ENCODE data around the gene KIF18B. TPM values are rescaled to one million over a fixed set of nuclear protein-coding genes. Genes with fewer than 3 reads are reported as not detected.
A peak's percentile ranks its signal among the peaks of the same experiment; 100 is the strongest.

Gene KIF18B
- total and polyA plus RNA-seq, 2 of the 13 experiments (the other 11 are each of a cell fraction or from before 2014, with no cell fraction given), result 15.2 to 15.3 TPM

GRCh38 chr17:44956998-44957981, 9.7 kb upstream of the KIF18B start (continued):
- TF ChIP-seq, protein P1, sequence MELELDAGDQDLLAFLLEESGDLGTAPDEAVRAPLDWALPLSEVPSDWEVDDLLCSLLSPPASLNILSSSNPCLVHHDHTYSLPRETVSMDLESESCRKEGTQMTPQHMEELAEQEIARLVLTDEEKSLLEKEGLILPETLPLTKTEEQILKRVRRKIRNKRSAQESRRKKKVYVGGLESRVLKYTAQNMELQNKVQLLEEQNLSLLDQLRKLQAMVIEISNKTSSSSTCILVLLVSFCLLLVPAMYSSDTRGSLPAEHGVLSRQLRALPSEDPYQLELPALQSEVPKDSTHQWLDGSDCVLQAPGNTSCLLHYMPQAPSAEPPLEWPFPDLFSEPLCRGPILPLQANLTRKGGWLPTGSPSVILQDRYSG (CRISPR knock-in tag; IDR thresholded peaks at IDR 0.05), result no peak
- peak; percentile 52; the same call in 1 of the 2 replicates for TF ChIP-seq NR2C2 (CRISPR knock-in tag; IDR thresholded peaks at IDR 0.05; ENCODE audit: borderline replicate concordance)
- TF ChIP-seq, protein P2, sequence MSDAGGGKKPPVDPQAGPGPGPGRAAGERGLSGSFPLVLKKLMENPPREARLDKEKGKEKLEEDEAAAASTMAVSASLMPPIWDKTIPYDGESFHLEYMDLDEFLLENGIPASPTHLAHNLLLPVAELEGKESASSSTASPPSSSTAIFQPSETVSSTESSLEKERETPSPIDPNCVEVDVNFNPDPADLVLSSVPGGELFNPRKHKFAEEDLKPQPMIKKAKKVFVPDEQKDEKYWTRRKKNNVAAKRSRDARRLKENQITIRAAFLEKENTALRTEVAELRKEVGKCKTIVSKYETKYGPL (CRISPR knock-in tag; IDR thresholded peaks at IDR 0.05), result no peak
- TF ChIP-seq ZNF747 (CRISPR knock-in tag; IDR thresholded peaks at IDR 0.05; ENCODE audit: borderline replicate concordance), result no peak
- TF ChIP-seq WIZ (CRISPR knock-in tag; IDR thresholded peaks at IDR 0.05), result no peak
- TF ChIP-seq, protein P3, sequence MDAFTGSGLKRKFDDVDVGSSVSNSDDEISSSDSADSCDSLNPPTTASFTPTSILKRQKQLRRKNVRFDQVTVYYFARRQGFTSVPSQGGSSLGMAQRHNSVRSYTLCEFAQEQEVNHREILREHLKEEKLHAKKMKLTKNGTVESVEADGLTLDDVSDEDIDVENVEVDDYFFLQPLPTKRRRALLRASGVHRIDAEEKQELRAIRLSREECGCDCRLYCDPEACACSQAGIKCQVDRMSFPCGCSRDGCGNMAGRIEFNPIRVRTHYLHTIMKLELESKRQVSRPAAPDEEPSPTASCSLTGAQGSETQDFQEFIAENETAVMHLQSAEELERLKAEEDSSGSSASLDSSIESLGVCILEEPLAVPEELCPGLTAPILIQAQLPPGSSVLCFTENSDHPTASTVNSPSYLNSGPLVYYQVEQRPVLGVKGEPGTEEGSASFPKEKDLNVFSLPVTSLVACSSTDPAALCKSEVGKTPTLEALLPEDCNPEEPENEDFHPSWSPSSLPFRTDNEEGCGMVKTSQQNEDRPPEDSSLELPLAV (CRISPR knock-in tag; conservative IDR thresholded peaks at IDR 0.05; ENCODE audit: low read depth), result no peak
- no peak for TF ChIP-seq TBL1XR1 (IDR thresholded peaks at IDR 0.05; ENCODE audit: borderline replicate concordance, low read length, partially characterized antibody)
- no peak for TF ChIP-seq TEAD3 (CRISPR knock-in tag; optimal IDR thresholded peaks at IDR 0.05; ENCODE audit: borderline replicate concordance)
- no peak for TF ChIP-seq GZF1 (CRISPR knock-in tag; IDR thresholded peaks at IDR 0.05)
- 0 out of 2 replicates have a peak, but pooled peaks have one; percentile 19 for TF ChIP-seq ZMYM4 (CRISPR knock-in tag; IDR thresholded peaks at IDR 0.05)
- no peak for TF ChIP-seq ZNF7 (CRISPR knock-in tag; IDR thresholded peaks at IDR 0.05)
- TF ChIP-seq REXO4 (CRISPR knock-in tag; IDR thresholded peaks at IDR 0.05; ENCODE audit: borderline replicate concordance), result no peak
- TF ChIP-seq TAF1 (CRISPR knock-in tag; IDR thresholded peaks at IDR 0.05), result no peak
- TF ChIP-seq AGO2 (optimal IDR thresholded peaks at IDR 0.05; ENCODE audit: low read depth, low read length), result no peak
- no peak for TF ChIP-seq KLF11 (CRISPR knock-in tag; IDR thresholded peaks at IDR 0.05)
- TF ChIP-seq, protein P4, sequence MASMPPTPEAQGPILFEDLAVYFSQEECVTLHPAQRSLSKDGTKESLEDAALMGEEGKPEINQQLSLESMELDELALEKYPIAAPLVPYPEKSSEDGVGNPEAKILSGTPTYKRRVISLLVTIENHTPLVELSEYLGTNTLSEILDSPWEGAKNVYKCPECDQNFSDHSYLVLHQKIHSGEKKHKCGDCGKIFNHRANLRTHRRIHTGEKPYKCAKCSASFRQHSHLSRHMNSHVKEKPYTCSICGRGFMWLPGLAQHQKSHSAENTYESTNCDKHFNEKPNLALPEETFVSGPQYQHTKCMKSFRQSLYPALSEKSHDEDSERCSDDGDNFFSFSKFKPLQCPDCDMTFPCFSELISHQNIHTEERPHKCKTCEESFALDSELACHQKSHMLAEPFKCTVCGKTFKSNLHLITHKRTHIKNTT (CRISPR knock-in tag; IDR thresholded peaks at IDR 0.05), result no peak
- TF ChIP-seq SNAPC2 (CRISPR knock-in tag; IDR thresholded peaks at IDR 0.05), result no peak
- TF ChIP-seq PHF21A (CRISPR knock-in tag; IDR thresholded peaks at IDR 0.05), result peak; percentile 64; the same call in 1 of the 2 replicates
- no peak for TF ChIP-seq ZBTB20 (CRISPR knock-in tag; IDR thresholded peaks at IDR 0.05; ENCODE audit: borderline replicate concordance, low read depth)
- TF ChIP-seq SKI (IDR thresholded peaks at IDR 0.05; ENCODE audit: partially characterized antibody), result no peak
- TF ChIP-seq TP53 (CRISPR knock-in tag; conservative IDR thresholded peaks at IDR 0.05), result no peak
- TF ChIP-seq DPF2 (CRISPR knock-in tag; IDR thresholded peaks at IDR 0.05; ENCODE audit: borderline replicate concordance, low read depth), result no peak
- no peak for TF ChIP-seq NFIC (IDR thresholded peaks at IDR 0.05; ENCODE audit: low read length)
- no peak for TF ChIP-seq ZNF333 (CRISPR knock-in tag; IDR thresholded peaks at IDR 0.05; ENCODE audit: borderline replicate concordance)
- TF ChIP-seq NR2F6 (IDR thresholded peaks at IDR 0.05), result peak; percentile 69
- TF ChIP-seq NR2F6 (CRISPR knock-in tag; IDR thresholded peaks at IDR 0.05), result peak; percentile 66
- no peak for TF ChIP-seq ZFYVE20 (CRISPR knock-in tag; IDR thresholded peaks at IDR 0.05; ENCODE audit: borderline replicate concordance, low read depth)
